ENCODE results near the gene TNK2.
"Not testable (repeated sequence)": the region's sequence is repeated elsewhere in the genome, so short reads cannot be mapped to it uniquely, and the experiment has no call there.

TNK2 gene

GRCh38 chr3:195907934-195908693, at the start of gene TNK2:
Gene TNK2 (minus strand): TSS chr3:195908551. CDS start chr3:195888588, 19,963 bp downstream.
- H3K4me3 ChIP-seq (ENCODE audit: low read depth, low read length), result peak within 1 kb of the TSS; percentile 63
- TF ChIP-seq CTCF (IDR thresholded peaks at IDR 0.05; ENCODE audit: borderline replicate concordance, insufficient read depth, low read depth, low read length), result no peak

- no peak for TF ChIP-seq CTCF (IDR thresholded peaks at IDR 0.05; ENCODE audit: borderline replicate concordance, insufficient read depth, low read depth, low read length)
- no peak overlapping the region for H3K4me3 ChIP-seq (ENCODE audit: low read depth, low read length)
These were observed 48.2 kb upstream of the TNK2 start for GRCh38 chr3:195956577-195956976.

- H3K4me3 ChIP-seq (ENCODE audit: low read depth, low read length), result not testable (repeated sequence)
These were observed 47.1 kb upstream of the TNK2 start for GRCh38 chr3:195955416-195955841.

- H3K4me3 ChIP-seq (ENCODE audit: low read depth, low read length), result peak overlapping the region; percentile 44
These were observed 46.4 kb upstream of the TNK2 start for GRCh38 chr3:195954752-195955119.

- H3K4me3 ChIP-seq (ENCODE audit: low read depth, low read length), result peak overlapping the region; percentile 44
These were observed 45.9 kb upstream of the TNK2 start for GRCh38 chr3:195954052-195954751.

GRCh38 chr3:195952590-195952989, 44.2 kb upstream of the TNK2 start:
- H3K4me3 ChIP-seq (ENCODE audit: low read depth, low read length), result not testable (repeated sequence)

- not testable (repeated sequence) for H3K4me3 ChIP-seq (ENCODE audit: low read depth, low read length)
These were observed 43.3 kb upstream of the TNK2 start for GRCh38 chr3:195951443-195952177.

- H3K4me3 ChIP-seq (ENCODE audit: low read depth, low read length), result not testable (repeated sequence)
These were observed 42.4 kb upstream of the TNK2 start for GRCh38 chr3:195950731-195951130.

GRCh38 chr3:195950164-195950563, 41.8 kb upstream of the TNK2 start:
- H3K4me3 ChIP-seq (ENCODE audit: low read depth, low read length), result not testable (repeated sequence)

- H3K4me3 ChIP-seq (ENCODE audit: low read depth, low read length), result not testable (repeated sequence)
These were observed 38.8 kb upstream of the TNK2 start for GRCh38 chr3:195946910-195947699.

- not testable (repeated sequence) for H3K4me3 ChIP-seq (ENCODE audit: low read depth, low read length)
These were observed 33.0 kb upstream of the TNK2 start for GRCh38 chr3:195941265-195941815.

GRCh38 chr3:195940806-195941205, 32.5 kb upstream of the TNK2 start:
- H3K4me3 ChIP-seq (ENCODE audit: low read depth, low read length), result not testable (repeated sequence)

GRCh38 chr3:195939526-195940470, 31.4 kb upstream of the TNK2 start:
- not testable (repeated sequence) for H3K4me3 ChIP-seq (ENCODE audit: low read depth, low read length)

GRCh38 chr3:195933044-195933430, 24.7 kb upstream of the TNK2 start:
- not testable (repeated sequence) for H3K4me3 ChIP-seq (ENCODE audit: low read depth, low read length)
